Activated CD4-positive, alpha-beta T cell treated with anti-CD3 and anti-CD28 coated beads, Interleukin-2, amount 50 U/mL, for 48 hours (primary cell): ENCODE data around the gene HS6ST2.

Source experiments
- DNase-seq, 2 experiments: peaks; one replicate each; pipeline ENCODE4 v3.0.0-alpha.2; 2020

The HS6ST2 gene

DNA sequence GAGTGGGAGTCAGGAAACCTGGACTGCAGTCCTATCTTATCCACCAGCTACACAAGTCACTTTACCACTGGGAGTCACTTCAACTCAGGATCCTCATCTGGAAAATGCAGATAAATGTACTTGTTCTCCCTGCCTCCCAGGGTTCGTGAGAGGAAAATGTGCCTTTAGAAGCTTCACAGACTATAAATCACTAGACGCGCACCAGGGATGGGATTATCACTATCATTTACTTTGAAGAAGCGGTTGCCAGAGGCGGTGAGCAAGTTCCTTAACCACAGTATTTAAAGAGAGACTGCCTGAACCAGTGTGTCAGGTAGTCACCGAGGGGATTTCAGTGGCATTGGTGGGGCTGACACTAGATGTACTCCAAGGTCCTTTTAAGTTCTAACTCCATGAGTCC is 219.5 kb downstream of the HS6ST2 start:
- no peak for DNase-seq

DNA sequence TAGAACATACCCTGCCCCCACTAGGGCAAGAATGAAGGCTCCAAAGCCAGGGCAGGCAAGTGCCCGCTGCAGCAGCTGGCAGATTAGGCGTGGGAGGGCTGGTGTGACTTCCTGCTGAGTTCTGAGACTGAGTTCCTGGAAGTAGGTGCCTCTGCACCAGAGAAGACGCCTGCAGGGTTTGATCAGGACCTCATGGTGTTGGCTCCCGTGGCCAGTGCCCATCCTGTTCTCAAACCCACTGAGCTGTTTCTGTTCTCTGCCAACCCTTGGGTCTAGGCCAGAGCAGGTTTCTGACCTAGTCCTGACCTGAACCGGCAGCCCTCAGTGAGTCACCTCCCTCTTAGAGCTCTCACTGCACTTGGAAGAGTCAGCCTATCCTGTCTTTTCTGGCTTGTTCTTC is 220.7 kb downstream of the HS6ST2 start:
- peak; percentile 23 to 51 for DNase-seq

DNA sequence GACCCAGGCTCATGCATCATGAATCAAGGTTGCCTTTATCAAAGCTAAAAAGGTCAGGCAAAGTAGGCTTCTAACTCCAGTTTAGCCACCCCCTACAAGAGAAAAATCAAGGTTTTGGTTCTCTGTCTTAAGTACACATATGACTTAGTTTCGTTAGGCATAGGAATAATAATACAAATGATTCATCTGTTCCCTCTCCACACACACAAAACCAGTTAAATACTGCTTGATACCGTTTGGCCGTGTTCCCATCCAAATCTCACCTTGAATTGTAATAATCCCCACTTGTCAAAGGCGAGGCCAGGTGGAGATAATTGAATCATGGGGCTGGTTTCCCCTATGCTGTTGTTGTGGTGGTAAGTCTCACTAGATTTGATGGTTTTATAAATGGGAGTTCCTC is 226.2 kb downstream of the HS6ST2 start:
- peak in 1 of 2 experiments; percentile 3 for DNase-seq

DNA sequence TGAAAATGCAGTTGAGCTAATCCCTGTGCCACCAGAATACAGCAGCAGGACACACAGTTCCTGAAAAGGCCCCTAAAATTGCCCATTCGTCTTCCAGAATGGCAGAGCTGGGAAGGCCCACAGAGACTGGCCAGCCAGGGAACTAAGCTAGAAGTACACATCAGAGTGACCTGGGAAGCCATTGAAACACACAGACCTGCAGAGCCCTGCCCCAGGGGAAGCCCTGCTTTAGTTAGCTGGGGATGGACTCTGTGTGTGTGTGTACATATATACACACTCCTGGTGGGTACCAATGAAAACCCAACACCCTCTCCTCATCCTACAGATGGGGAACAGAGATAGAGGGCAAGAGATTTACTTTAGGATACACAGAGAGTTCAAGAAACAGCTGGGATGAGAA is 227.7 kb downstream of the HS6ST2 start:
- no peak for DNase-seq

DNA sequence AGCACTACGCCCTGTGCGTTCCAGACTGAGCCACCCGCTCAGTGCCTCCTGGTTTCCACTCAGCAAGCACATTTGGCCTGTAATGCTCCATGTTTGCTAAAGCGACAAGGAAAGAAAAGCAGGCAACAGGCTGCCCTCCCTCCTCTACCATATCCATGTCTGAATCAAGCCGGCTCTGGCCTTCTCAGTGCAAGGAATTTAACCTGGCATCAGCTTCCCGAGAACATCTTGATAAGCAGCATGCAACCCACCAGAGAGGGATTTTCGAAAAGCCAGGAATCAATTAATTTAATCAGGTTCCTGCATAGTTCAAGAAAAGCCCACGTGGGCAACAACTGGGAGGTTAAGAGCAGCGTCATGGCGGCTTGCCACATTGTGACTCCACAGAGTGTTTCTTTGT is 228.2 kb downstream of the HS6ST2 start:
- DNase-seq = no peak

DNA sequence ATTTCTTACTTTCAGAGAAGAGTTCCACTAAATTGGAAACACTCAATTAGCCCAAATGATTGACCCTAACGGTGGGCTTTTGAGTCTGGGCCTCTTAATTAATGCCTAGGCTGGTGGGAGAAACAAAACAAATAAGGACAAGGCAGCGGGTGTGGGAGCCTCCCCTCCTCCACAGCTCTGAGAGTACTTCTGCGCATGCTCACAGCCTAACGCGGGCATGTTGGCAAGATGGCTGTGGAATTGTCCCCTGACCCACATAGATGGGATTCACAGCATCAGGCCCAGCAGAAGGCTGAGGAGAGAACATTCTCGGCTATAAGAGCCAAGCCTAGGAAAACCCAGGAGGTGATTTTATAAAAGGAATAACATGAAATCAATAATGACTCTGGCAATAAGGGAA is 230.1 kb downstream of the HS6ST2 start:
- no peak for DNase-seq

DNA sequence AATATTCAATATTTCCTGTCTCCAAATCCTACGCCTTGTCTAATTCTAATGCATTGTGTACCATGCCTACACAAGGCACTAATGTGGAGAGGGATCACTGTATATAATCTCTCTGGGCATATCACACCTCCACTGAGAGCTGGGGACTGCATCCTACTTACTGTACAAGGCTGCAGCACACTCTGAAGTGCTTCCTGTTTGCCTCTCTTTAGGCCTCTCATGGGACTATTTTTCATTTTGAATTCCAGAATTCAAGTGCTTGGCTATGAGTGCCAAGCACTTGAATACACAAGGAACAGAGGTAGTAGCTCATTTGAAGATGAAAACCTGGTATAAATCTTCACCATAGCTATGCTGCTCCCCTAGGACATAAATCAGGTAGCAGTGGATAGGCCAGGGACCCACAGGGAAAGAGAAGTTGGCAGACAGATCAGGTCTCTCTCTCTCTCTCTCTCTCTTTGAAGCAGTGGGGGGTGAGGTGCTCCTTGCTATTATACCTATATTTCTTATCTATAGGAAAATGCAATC is 239.9 kb downstream of the HS6ST2 start:
- DNase-seq = no peak

DNA sequence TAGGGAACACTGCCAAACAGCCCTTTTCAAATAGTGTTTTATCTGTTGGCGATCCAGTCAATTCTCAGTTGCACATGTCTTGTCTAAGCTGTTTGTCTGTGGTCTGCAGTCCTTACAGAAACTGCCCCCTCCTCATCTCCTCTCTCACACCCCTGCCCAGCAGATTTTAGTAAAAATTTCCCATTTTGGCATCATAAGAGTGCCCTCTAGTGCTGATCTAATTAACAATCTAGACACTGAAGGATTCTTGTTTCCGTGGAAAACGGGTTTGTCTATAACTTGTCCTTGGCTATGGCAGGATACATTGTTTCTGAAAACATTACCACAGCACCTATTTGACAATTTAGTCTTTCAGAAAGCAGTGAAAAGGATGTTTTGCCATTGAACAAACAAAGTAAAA is 242.4 kb downstream of the HS6ST2 start:
- no peak for DNase-seq

DNA sequence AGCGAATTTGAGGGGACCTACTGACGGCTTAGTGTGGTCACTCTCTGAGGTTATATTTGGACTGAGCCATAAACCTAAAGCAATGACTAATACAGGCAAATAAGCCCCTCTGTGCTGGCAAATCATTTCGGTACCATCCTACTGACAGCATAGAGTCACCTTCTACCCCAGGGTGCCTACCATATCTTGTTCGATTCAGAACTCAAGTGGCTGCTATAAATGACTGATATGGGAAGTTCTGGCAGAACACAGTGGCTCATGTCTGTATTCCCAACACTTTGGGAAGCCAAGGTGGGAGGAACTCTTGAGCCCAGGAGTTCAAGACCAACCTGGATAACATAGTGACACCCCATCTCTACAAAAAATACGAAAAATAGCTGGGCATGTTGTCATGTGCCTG is 243.5 kb downstream of the HS6ST2 start:
- no peak for DNase-seq

DNA sequence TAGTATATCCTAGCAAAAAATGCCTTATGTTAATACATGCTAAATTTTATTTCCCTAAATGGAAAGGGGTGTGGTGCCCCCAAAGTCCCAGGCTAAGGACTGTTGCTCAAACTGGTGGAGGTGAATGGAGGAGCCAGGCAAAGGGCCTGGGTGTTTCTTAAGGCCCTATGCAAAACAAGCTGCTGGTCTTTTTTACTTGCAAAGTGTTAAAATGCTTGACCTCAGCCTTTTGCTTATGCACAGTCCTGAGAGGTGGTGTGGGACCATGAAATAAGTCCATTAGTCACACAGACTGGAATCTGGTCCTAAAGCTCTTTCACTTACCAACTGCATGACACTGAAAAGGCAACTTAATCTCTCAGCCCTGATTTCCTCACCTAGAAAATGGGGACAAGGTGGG is 246.1 kb downstream of the HS6ST2 start:
- DNase-seq = no peak

DNA sequence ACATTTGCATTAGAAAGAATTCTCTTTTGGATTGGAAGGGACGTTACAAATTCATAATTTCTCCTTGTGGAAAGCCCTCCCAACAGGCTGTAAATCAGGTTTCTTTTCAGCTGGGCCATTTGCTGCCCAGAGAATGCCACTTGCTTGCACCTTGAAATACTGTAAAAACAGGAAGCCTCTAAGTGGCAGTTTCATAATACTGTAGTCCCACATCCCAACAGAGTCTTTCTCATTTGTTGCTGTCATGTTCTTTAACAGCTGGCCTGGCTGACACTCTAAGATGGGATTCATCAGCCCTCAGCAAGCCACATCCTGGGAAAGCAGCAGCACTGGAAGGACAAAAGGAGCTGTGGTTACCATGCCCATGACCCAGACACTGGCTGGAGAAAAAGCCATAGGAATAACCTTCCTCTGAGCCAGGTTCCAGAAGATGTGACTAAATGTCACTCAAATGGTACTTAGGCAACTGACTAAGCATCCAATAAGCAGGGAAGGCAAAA is 247.7 kb downstream of the HS6ST2 start:
- no peak for DNase-seq

DNA sequence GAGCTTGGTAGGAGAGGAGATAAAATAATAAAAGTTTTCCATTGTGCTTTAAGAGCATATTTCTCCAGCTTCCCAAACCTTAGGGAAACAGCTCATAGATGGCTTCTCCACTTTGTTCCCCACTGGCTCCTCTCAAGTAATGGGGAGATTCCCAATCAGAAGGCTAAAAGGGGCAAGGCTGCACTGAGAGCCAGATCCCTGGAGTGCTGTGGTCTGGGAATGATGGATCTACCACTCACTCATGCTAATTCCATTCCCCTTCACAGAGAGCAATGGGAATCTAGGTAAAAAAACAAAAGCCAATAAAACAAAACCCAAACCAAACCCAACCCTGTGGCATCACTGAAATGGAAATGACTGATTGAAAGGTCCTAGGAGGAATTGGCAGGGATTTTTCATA is 249.9 kb downstream of the HS6ST2 start:
- no peak for DNase-seq

DNA sequence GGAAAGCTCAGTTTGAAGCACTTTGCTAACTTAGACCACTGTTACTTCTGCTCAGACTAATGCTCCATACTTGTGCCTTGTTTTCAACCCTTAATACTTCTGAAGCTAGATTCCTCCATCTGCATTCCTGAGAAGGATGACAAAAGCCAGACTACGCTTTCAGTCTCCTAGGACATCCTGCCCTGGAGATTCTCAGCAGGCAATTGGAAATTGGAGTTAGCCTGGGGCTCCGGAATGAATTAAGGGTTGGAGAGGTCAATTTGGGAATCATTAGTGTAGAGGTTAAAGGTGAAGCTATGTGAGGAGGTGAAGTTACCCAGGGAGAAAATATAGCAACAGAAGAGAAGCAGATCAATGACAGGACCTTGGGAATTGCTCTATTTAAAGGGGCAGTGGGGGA is 253.7 kb downstream of the HS6ST2 start:
- DNase-seq = no peak

DNA sequence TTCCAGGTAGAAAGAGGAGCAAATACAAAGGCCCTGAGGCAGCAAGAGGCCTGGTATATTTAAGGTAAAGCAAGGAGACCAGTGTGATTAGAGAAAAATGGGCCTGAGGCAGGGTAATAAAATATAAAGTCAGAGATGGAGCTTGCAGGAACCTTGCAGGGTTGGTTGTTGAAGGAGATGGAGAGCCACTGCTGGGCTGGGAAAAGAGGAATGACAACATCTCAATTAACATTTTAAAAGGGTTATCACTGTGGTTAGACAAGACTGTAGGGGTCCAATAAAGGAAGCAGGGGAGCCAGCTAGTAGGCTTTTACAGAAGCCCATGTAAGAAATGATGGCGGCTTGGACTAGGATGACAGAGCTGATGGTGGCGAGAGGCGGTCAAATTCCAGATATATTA is 264.0 kb downstream of the HS6ST2 start:
- DNase-seq = no peak

DNA sequence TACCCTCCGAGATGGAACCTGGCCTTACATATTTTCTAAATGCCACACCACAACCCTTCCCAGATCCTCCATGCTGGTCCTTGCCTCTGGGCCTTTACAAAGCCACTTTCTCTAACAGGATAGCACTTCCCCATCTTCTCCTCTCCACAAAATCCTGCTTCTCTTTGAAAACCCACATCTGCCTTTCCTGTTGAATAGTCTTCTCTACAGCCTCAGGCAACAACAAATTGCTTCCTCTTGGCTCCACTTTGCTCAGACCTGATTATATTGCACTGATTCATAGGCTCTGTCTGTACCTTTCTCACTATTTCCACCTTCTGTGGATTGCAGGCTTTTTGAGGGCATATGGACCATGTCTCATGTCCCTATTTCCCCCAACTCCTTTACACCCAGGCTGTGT is 265.9 kb downstream of the HS6ST2 start:
- DNase-seq = no peak

DNA sequence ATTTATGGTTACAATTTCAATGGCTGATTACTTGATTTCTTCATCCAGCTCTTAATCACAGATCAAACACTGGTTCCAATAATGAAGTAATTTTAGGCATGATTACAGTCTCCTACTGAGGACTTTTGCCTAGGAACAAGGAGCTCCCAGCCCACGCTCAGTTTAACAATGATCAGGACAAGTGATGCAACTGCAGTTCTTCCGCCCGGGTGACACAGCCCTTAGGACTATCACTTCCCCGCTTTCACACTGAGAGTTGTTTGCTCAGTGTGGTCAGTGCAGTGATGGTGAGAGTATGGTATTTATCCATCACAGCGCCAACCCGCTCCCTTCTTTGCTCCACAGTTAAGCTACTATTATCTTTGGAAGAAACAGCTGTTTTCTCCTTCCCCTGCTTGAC is 266.4 kb downstream of the HS6ST2 start:
- no peak for DNase-seq

DNA sequence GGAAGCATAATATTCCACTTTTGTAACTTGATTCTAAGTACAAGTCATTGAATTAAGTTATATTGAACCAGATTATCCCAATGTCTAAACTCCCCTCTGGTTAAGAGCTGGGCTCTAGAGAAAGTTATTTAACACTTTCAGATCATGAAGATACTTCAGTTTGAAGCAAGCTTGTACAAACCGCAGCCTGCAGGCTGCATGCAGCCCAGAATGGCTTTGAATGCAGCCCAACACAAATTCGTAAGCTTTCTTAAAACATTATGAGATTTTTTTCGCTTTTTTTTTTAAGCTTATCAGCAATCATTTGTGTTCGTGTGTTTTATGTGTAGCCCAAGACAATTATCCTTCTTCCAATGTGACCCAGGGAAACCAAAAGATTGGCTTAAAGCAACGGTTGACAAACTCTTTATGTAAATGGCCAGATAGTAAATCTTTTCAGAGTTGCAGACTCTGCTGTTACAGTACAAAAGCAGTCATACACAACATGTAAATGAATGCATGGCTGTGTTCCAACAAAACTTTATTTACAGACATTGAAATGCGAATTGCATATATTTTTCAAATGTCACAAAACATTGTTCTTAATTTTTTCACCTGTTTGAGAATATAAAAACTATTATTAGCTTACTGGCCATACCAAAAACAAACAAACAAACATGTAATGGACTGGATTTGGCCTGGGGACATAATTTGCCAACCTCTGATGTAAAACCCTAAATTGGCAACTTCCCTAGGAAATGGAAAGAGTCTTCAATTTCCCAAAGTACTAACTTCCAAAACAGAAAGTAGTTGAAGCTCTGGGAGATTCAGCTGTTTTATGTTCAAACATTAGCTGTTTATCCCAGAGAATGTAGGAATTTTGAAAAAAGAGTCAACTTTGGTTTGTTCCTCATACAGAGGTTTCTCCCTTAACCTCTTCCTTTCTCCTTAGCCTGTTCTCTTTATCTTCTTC is 268.5 kb downstream of the HS6ST2 start:
- DNase-seq = no peak

DNA sequence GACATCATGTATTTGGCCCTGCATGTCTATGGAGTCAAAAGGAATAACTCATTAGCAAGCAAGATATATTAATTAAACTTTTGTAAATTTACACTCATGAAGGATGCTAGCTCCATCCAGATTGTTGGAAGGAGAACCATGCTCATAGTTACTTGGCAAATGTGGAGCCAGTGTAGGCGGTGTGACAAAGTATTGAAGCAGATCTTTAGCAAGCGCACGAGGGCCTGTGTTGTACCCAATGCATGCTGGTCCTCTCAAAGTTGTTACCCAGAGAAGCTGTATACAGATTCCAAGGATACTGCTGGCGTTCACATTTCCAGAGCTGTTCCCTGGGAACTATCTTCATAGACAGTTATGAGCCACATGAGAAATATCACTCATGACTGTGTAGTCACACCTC is 273.2 kb downstream of the HS6ST2 start:
- DNase-seq = no peak

DNA sequence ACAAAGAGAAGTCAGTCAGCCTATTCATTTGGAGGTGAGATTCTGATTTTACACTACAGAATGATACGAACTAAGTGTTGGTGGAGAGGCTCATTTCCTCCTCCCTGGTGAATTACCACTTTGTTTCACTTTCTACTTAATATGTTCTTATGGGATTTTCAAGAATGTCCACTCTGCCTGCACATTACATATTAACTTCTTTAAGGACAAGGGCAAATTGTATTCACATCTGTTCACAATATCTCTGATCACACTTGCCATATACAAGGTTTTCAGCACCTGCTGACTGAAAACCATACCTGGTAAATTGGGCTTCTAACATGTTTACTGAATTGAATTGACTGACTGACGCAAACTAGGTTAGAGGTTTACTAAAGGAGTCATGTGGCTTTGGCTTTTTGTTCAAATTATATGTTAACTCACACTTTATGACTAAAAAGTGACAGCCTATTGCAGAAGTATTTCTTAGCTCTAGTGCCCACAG is 281.2 kb downstream of the HS6ST2 start:
- no peak for DNase-seq

DNA sequence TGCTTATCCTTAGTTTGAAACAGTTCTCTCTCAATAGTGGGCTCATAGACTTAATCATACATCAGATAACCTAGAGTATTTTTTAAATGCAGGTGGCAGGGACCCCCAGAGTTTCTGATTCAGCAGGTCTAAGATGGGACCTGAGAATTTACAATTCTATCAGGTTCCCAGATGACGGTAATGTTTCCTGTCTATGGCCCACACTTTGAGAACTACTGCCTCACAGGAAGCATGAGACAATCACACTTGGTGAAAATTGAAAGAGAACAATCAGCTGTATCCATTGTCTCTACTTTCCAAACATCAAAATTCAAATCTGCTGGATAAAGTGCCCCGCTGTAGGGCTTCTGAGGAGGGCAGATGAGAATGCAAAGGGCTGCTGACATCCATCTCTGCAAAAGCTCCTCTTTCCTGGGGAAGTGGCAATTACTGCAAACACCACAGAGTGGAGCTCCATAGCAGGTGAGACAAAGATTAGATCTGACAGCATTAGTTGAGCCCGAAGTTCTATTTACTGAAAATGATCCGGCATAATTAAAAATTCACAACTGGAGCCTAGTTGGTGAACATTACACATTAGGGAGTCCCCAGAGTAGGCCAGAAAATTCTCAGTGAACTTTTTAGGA is 281.8 kb downstream of the HS6ST2 start:
- DNase-seq = no peak

DNA sequence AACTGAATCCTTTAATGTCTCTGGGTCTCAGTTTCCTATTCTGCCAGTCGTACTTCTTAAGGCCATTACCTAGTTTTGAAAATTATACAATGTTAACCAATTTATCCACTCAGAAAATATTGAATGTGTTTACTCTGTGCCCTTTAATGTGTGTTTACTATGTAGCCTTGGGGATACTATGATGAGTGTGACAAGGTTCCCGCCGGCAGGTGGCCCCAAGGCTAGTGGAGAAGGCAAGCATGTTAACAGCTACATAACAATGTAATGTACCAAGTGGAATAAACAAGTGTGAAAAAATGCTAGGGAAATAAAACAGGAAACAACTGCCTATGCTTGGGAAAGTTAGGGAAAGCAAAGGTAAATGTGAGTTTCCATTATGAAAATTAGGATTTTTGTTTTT is 282.3 kb downstream of the HS6ST2 start:
- no peak for DNase-seq

DNA sequence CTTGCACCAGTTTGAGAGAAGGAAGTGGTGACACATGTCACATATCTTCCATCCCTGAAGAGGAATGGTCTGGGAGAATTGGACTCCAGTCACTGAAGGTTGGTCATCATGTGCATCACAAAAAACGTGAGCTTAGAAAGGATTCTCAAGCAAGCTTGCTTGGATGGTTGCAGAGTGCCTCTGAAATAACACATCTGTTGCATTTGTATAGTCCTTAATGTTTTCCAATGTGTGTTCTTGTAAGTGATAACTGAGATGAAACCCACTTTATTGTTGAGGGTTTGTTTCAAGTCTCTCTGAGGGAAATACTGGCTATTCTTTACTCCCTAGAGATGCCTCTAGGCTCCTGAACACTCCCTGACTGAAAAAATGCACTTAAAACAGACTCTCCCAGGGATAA is 285.1 kb downstream of the HS6ST2 start:
- DNase-seq = no peak

DNA sequence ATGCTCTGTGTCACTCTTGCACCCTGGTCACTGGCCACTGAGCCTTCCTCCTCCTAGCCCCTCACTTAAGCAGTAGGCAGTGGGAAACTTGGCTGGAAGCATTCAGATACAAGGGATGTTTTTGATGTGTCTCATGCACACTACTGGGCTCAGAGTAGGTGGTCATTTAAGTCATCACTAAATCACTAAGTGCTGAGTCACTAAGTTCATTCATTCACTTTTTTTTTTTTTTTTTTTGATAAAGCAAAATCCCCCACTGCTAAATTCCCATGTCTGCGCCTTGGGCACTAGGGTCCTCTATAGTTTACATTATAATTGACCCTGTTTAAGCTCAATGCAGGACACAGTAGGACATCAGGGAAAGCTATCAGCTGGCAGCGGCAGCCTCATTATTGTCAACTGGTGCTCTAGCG is 287.2 kb downstream of the HS6ST2 start:
- DNase-seq = no peak

DNA sequence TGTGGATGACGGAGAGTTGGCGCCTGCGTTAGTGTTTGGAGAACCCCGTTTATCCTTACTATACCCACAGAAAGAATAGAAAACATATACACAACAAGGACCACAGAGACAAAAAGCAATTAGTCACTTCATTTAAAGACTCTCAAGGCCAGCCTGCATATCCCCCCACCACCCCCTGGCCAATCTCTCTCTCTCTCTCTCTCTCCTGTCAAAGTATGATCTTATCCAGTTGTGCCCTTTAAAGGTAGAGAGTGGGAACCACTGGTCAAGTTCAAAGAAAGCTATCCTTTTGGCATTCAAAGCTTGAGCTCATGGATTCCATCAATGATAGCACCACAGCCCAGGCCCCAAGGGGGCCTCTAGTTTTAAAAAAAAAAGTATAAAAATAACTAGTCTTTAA is 289.3 kb downstream of the HS6ST2 start:
- DNase-seq = no peak
